Uterus (tissue), 2 donors: ENCODE data around the gene NDUFS3.

Source experiments
- CTCF ChIP-seq, 4 experiments: fragments of 200-600 bp in 2 of 4; fragments of 450-650 bp in 2 of 4; sonication (generic) in 2 of 4; IDR thresholded peaks; one replicate each; pipeline ENCODE4 v1.5.1; 2016 to 2019; ENCODE audit warnings: antibody characterized with exemption in 4 of 4, mild to moderate bottlenecking in 2 of 4, moderate library complexity in 1 of 4
- POLR2A ChIP-seq, 2 donors: fragments of 450-650 bp; IDR thresholded peaks; one replicate each; pipeline ENCODE4 v1.6.1; 2016; ENCODE audit warnings: antibody characterized with exemption in 2 of 2, mild to moderate bottlenecking in 1 of 2, moderate library complexity in 1 of 2

- TF ChIP-seq CTCF (IDR thresholded peaks at IDR 0.05) (no peak), POLR2A (IDR thresholded peaks at IDR 0.05) (no peak)
Observed at GRCh38 chr11:47553406-47553743, 25.5 kb upstream of the NDUFS3 start.
